K562 (cell line): ENCODE results near the gene HEXIM2. TPM values are rescaled to one million over a fixed set of nuclear protein-coding genes. Genes with fewer than 3 reads are reported as not detected.

Experiments used
- ARID1B ChIP-seq: fragments of 450-650 bp; IDR thresholded peaks from 2 replicates; pipeline ENCODE4 v1.6.1; 2016; ENCODE audit warnings: antibody characterized with exemption, mild to moderate bottlenecking, inconsistent platforms
- CBFA2T2 ChIP-seq: fragments of 450-650 bp; conservative IDR thresholded peaks from 2 replicates; pipeline ENCODE4 v1.6.1; 2017; ENCODE audit warnings: mild to moderate bottlenecking
- ELF1 ChIP-seq: fragments of 200-800 bp; sonication (Bioruptor generic); IDR thresholded peaks from 2 replicates; pipeline ENCODE4 v1.6.1; 2016; ENCODE audit warnings: missing genetic modification characterization, missing compliant biosample characterization
- EP300 ChIP-seq: IDR thresholded peaks from 2 replicates; pipeline ENCODE4 v1.6.1; 2012; ENCODE audit warnings: low read length, improper control_type of control experiment
- FOXA3 ChIP-seq, 2 experiments: fragments of 450-650 bp in 1 of 2; sonication (generic) in 1 of 2; formaldehyde crosslinking; IDR thresholded peaks in 1 of 2; conservative IDR thresholded peaks in 1 of 2; 2 replicates each; pipeline versions ENCODE4 v1.4.0 to v1.8.0; 2020 to 2022; ENCODE audit warnings: mild to moderate bottlenecking in 2 of 2, missing genetic modification reagents in 1 of 2
- GATAD2A ChIP-seq: fragments of 450-650 bp; IDR thresholded peaks from 2 replicates; pipeline ENCODE4 v1.6.1; 2017
- HNRNPLL ChIP-seq: fragments of 200-400 bp; formaldehyde crosslinking; IDR thresholded peaks from 2 replicates; pipeline ENCODE4 v1.6.1; 2017; ENCODE audit warnings: low read length, low read depth, mild to moderate bottlenecking; ENCODE audit not compliant: poor library complexity, severe bottlenecking
- LCOR ChIP-seq: sonication (generic); formaldehyde crosslinking; IDR thresholded peaks from 2 replicates; pipeline ENCODE4 v1.8.0; 2022; ENCODE audit warnings: mild to moderate bottlenecking, missing genetic modification reagents
- MEIS2 ChIP-seq: fragments of 450-650 bp; IDR thresholded peaks from 2 replicates; pipeline ENCODE4 v1.6.1; 2014; ENCODE audit warnings: mild to moderate bottlenecking; ENCODE audit not compliant: partially characterized antibody
- NFRKB ChIP-seq: fragments of 450-650 bp; IDR thresholded peaks from 2 replicates; pipeline ENCODE4 v1.6.1; 2016; ENCODE audit warnings: low read depth
- PHF8 ChIP-seq: fragments of 200-600 bp; sonication (generic); IDR thresholded peaks from 2 replicates; pipeline ENCODE4 v1.6.1; 2012; ENCODE audit warnings: mixed run types, mild to moderate bottlenecking, inconsistent platforms, low read length, moderate library complexity, borderline replicate concordance
- PKNOX1 ChIP-seq: fragments of 450-650 bp; IDR thresholded peaks from 2 replicates; pipeline ENCODE4 v1.6.1; 2016
- POLR2B ChIP-seq: fragments of 450-650 bp; IDR thresholded peaks from 2 replicates; pipeline ENCODE4 v1.6.1; 2018; ENCODE audit warnings: low read depth; ENCODE audit not compliant: partially characterized antibody
- RBM34 ChIP-seq: fragments of 200-400 bp; formaldehyde crosslinking; IDR thresholded peaks from 2 replicates; pipeline ENCODE4 v1.6.1; 2018; ENCODE audit warnings: low read length, borderline replicate concordance; ENCODE audit not compliant: insufficient read depth
- SIX5 ChIP-seq, 2 experiments: IDR thresholded peaks; 2 replicates each; pipeline ENCODE4 v1.6.1; 2011; ENCODE audit warnings: low read length in 2 of 2, borderline replicate concordance in 1 of 2, low read depth in 1 of 2, mild to moderate bottlenecking in 1 of 2, moderate library complexity in 1 of 2; ENCODE audit not compliant: insufficient read depth in 1 of 2
- SMAD4 ChIP-seq: fragments of 250-450 bp; sonication (Bioruptor Pico); conservative IDR thresholded peaks from 2 replicates; pipeline ENCODE4 v1.8.0; 2021; ENCODE audit warnings: inconsistent platforms, mild to moderate bottlenecking, moderate library complexity
- SMARCA4 ChIP-seq: fragments of 450-650 bp; IDR thresholded peaks from 2 replicates; pipeline ENCODE4 v1.6.1; 2016
- SMARCC2 ChIP-seq: fragments of 450-650 bp; IDR thresholded peaks from 2 replicates; pipeline ENCODE4 v1.6.1; 2017; ENCODE audit warnings: antibody characterized with exemption, moderate library complexity, mild to moderate bottlenecking, low read depth
- ZFX ChIP-seq: sonication (generic); formaldehyde crosslinking; IDR thresholded peaks from 2 replicates; pipeline ENCODE4 v1.8.0; 2022; ENCODE audit warnings: mild to moderate bottlenecking, missing genetic modification reagents, moderate library complexity
- ZNF740 ChIP-seq, 3 experiments: fragments of 200-800 bp in 1 of 3; sonication (Bioruptor generic) in 1 of 3; sonication (generic) in 1 of 3; formaldehyde crosslinking in 1 of 3; IDR thresholded peaks; 2 replicates each; pipeline versions ENCODE4 v1.6.1 to v1.8.0; 2016 to 2022; ENCODE audit warnings: mild to moderate bottlenecking in 2 of 3, missing compliant biosample characterization in 2 of 3, missing genetic modification characterization in 2 of 3, missing genetic modification reagents in 1 of 3
- polyA plus RNA-seq, 8 experiments: library from polyadenylated mRNA; depleted of rRNA in 4 of 8; stranded (reverse) in 5 of 8; unstranded in 3 of 8; fragments of >200 nt; fragmentation: Nextera tagmentation in 2 of 8; fragmentation: Illumina TruSeq in 1 of 8; extraction: Ambion mirVana in 2 of 8; extraction: Trizol in 1 of 8; gene quantifications; 2 replicates each; pipeline versions ENCODE4 v1.2.1 to v1.2.3, GENCODE V29; 2011 to 2014; ENCODE audit warnings: inconsistent platforms in 1 of 8, missing spikeins in 1 of 8
- total RNA-seq, 7 experiments: library from RNA; depleted of rRNA in 6 of 7; stranded (reverse); fragments of >200 nt in 6 of 7; fragmentation: Illumina TruSeq in 2 of 7; extraction: Trizol in 2 of 7; gene quantifications; 2 replicates each; pipeline versions ENCODE4 v1.2.1 to v1.2.3, GENCODE V29; 2011 to 2021; ENCODE audit warnings: low replicate concordance in 1 of 7
- TF ChIP-seq, protein P1 (sequence below), 2 experiments: fragments of 200-800 bp in 1 of 2; sonication (Bioruptor generic) in 1 of 2; sonication (generic) in 1 of 2; formaldehyde crosslinking in 1 of 2; IDR thresholded peaks in 1 of 2; conservative IDR thresholded peaks in 1 of 2; 2 replicates each; pipeline versions ENCODE4 v1.5.0 to v1.6.1; 2016 to 2020; ENCODE audit warnings: missing compliant biosample characterization in 1 of 2, missing genetic modification characterization in 1 of 2, missing genetic modification reagents in 1 of 2
- TF ChIP-seq, protein P2 (sequence below): sonication (generic); formaldehyde crosslinking; IDR thresholded peaks from 2 replicates; pipeline ENCODE4 v1.5.0; 2020; ENCODE audit warnings: missing genetic modification reagents

Gene HEXIM2
- total and polyA plus RNA-seq, 9 of the 15 experiments (the other 6 are each of a cell fraction or from before 2014, with no cell fraction given), result 0.69 to 3.4 (median 1.1) TPM; not detected in 2

- TF ChIP-seq ZFX (CRISPR knock-in tag) (peak; percentile 83), ELF1 (tag) (peak; percentile 29; the same call in 1 of the 2 replicates), GATAD2A (0 out of 2 replicates have a peak, but pooled peaks have one; percentile 21), SMARCA4 (peak; percentile 95), RBM34 (no peak), POLR2B (peak; percentile 54), FOXA3 (CRISPR knock-in tag; conservative IDR thresholded peaks at IDR 0.05 in 1 of 2, IDR thresholded peaks at IDR 0.05 in 1 of 2) (peak in 1 of 2 experiments; percentile 57; a peak in 2 of 4 replicates), MEIS2 (peak; percentile 36), EP300 (peak; percentile 73; the same call in 1 of the 2 replicates), ARID1B (peak; percentile 92), SIX5 (IDR thresholded peaks at IDR 0.05; ENCODE audit: borderline replicate concordance in 1 of 2, insufficient read depth in 1 of 2, low read depth in 1 of 2, low read length in 2 of 2) (no peak), LCOR (CRISPR knock-in tag) (0 out of 2 replicates have a peak, but pooled peaks have one; percentile 46), ZNF740 (CRISPR knock-in tag; IDR thresholded peaks at IDR 0.05) (peak; percentile 94), ZNF740 (tag; IDR thresholded peaks at IDR 0.05) (peak in 1 of 2 experiments; percentile 43; a peak in 1 of 4 replicates), SMARCC2 (peak; percentile 79), SMAD4 (peak; percentile 77), HNRNPLL (no peak), NFRKB (peak; percentile 84), PKNOX1 (peak; percentile 30; the same call in 1 of the 2 replicates), CBFA2T2 (peak; percentile 24; the same call in 1 of the 2 replicates), PHF8 (peak; percentile 47; the same call in 1 of the 2 replicates)
- TF ChIP-seq, protein P1, sequence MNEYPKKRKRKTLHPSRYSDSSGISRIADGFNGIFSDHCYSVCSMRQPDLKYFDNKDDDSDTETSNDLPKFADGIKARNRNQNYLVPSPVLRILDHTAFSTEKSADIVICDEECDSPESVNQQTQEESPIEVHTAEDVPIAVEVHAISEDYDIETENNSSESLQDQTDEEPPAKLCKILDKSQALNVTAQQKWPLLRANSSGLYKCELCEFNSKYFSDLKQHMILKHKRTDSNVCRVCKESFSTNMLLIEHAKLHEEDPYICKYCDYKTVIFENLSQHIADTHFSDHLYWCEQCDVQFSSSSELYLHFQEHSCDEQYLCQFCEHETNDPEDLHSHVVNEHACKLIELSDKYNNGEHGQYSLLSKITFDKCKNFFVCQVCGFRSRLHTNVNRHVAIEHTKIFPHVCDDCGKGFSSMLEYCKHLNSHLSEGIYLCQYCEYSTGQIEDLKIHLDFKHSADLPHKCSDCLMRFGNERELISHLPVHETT (CRISPR knock-in tag; conservative IDR thresholded peaks at IDR 0.05 in 1 of 2, IDR thresholded peaks at IDR 0.05 in 1 of 2), result peak in 1 of 2 experiments; percentile 64; a peak in 2 of 4 replicates
- TF ChIP-seq, protein P2, sequence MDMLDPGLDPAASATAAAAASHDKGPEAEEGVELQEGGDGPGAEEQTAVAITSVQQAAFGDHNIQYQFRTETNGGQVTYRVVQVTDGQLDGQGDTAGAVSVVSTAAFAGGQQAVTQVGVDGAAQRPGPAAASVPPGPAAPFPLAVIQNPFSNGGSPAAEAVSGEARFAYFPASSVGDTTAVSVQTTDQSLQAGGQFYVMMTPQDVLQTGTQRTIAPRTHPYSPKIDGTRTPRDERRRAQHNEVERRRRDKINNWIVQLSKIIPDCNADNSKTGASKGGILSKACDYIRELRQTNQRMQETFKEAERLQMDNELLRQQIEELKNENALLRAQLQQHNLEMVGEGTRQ (CRISPR knock-in tag), result no peak
Observed at GRCh38 chr17:45123930-45124796, 37.5 kb upstream of the HEXIM2 start (continued).
